ENCODE measurements around the gene SKIDA1.
A peak's percentile ranks its signal among the peaks of the same experiment; 100 is the strongest.

Gene SKIDA1

DNA sequence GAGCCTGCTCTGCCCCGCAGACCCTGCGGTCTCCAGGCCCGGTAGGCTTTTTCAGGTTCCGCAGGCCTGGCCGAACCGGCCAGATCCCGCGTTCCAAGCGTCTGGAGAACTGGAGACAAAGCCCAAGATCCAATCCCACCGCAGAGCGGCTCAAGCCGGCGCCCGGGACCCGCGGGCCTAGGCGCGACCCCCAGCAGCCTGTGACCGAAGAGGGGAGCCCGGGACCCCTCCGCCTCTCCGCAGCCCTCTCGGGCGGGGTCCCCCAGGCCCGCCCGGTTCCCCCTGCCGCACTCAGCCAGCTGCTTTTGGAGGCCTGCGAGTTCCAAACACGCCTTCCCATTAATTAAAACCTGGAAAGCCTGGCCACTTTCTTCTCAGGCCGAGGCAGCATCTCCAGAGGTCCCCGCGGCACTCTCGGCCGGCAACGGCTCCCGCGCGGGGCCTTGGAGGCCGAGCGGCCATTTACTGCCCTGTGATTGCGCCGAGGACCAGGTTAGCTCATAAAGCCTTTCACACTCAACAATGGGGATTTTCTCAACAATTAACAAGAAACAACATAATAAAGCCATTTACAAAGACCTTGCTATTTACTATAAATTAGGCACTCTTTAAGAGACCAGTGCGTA lies 16.7 kb downstream of the SKIDA1 start:
- Histone ChIP-seq H3K9me3 (ENCODE audit: control insufficient read depth, insufficient read depth, low read depth, low read length) (no peaks in the 10 kb centered on the region), H3K36me3 (ENCODE audit: control insufficient read depth in 2 of 2, insufficient read depth in 1 of 2, low read length in 2 of 2) (no peaks in the 10 kb centered on the region), H3K4me3 (ENCODE audit: low read depth, low read length) (no peak overlapping the region), H3K27ac (ENCODE audit: extremely low read depth, low read depth, low read length) (no peak overlapping the region), H3K4me1 (ENCODE audit: control insufficient read depth, insufficient read depth, low read length) (peaks cover 27% of the 10 kb centered on the region)
- CTCF ChIA-PET: no interaction called here
- POLR2A ChIA-PET: no interaction called here
- TF ChIP-seq, protein P1, sequence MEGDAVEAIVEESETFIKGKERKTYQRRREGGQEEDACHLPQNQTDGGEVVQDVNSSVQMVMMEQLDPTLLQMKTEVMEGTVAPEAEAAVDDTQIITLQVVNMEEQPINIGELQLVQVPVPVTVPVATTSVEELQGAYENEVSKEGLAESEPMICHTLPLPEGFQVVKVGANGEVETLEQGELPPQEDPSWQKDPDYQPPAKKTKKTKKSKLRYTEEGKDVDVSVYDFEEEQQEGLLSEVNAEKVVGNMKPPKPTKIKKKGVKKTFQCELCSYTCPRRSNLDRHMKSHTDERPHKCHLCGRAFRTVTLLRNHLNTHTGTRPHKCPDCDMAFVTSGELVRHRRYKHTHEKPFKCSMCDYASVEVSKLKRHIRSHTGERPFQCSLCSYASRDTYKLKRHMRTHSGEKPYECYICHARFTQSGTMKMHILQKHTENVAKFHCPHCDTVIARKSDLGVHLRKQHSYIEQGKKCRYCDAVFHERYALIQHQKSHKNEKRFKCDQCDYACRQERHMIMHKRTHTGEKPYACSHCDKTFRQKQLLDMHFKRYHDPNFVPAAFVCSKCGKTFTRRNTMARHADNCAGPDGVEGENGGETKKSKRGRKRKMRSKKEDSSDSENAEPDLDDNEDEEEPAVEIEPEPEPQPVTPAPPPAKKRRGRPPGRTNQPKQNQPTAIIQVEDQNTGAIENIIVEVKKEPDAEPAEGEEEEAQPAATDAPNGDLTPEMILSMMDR (tag by site-specific recombination; IDR thresholded peaks at IDR 0.05): no peak
- TF ChIP-seq ZNF621 (tag by site-specific recombination; IDR thresholded peaks at IDR 0.05): no peak
- no peak for TF ChIP-seq ZNF596 (tag by site-specific recombination; IDR thresholded peaks at IDR 0.05)

- Histone ChIP-seq H3K27ac (ENCODE audit: extremely low read depth, low read depth, low read length) (no peak overlapping the region), H3K36me3 (ENCODE audit: control insufficient read depth in 2 of 2, insufficient read depth in 1 of 2, low read length in 2 of 2) (no peaks in the 10 kb centered on the region), H3K4me1 (ENCODE audit: control insufficient read depth, insufficient read depth, low read length) (peaks cover 27% of the 10 kb centered on the region), H3K9me3 (ENCODE audit: control insufficient read depth, insufficient read depth, low read depth, low read length) (no peaks in the 10 kb centered on the region), H3K4me3 (ENCODE audit: low read depth, low read length) (no peak overlapping the region)
- ChIA-PET POLR2A (interaction anchor here (1.2 kb wide), 1 partner anchor 10 kb away, joined by 4 read pairs; no protein-coding TSS in a partner anchor), CTCF (no interaction called here)
- no peak for TF ChIP-seq ZBTB20 (tag by site-specific recombination; IDR thresholded peaks at IDR 0.05)
- TF ChIP-seq ZNF747 (tag by site-specific recombination; IDR thresholded peaks at IDR 0.05): no peak
- TF ChIP-seq ZFHX2 (tag by site-specific recombination; conservative IDR thresholded peaks at IDR 0.05): no peak
- TF ChIP-seq ZNF558 (tag by site-specific recombination; IDR thresholded peaks at IDR 0.05): no peak
- no peak for TF ChIP-seq TCF7L2 (IDR thresholded peaks at IDR 0.05; ENCODE audit: borderline replicate concordance, low read depth, low read length)
These were observed 18.3 kb downstream of the SKIDA1 start for GRCh38 chr10:21507150-21507549.

GRCh38 chr10:21506351-21506750 lies 19.1 kb downstream of the SKIDA1 start:
- Histone ChIP-seq H3K36me3 (ENCODE audit: control insufficient read depth in 2 of 2, insufficient read depth in 1 of 2, low read length in 2 of 2) (no peaks in the 10 kb centered on the region), H3K4me1 (ENCODE audit: control insufficient read depth, insufficient read depth, low read length) (peaks cover 19% of the 10 kb centered on the region), H3K27ac (ENCODE audit: extremely low read depth, low read depth, low read length) (peak overlapping the region; percentile 2; the same call in 1 of the 2 replicates), H3K4me3 (ENCODE audit: low read depth, low read length) (no peak overlapping the region), H3K9me3 (ENCODE audit: control insufficient read depth, insufficient read depth, low read depth, low read length) (no peaks in the 10 kb centered on the region)
- peak; percentile 29; the same call in 1 of the 2 replicates for TF ChIP-seq PRDM1 (tag by site-specific recombination; IDR thresholded peaks at IDR 0.05)
- TF ChIP-seq ZXDB (tag by site-specific recombination; IDR thresholded peaks at IDR 0.05): no peak
- ChIA-PET CTCF (interaction anchor here (0.5 to 1.0 kb wide), 3 partner anchors 9 to 227 kb away, joined by 3 to 5 read pairs (median 4); no protein-coding TSS in a partner anchor), POLR2A (interaction anchor here (1.2 to 1.5 kb wide), 3 partner anchors 9 to 11 kb away, joined by 4 to 5 read pairs (median 4); no protein-coding TSS in a partner anchor)

DNA sequence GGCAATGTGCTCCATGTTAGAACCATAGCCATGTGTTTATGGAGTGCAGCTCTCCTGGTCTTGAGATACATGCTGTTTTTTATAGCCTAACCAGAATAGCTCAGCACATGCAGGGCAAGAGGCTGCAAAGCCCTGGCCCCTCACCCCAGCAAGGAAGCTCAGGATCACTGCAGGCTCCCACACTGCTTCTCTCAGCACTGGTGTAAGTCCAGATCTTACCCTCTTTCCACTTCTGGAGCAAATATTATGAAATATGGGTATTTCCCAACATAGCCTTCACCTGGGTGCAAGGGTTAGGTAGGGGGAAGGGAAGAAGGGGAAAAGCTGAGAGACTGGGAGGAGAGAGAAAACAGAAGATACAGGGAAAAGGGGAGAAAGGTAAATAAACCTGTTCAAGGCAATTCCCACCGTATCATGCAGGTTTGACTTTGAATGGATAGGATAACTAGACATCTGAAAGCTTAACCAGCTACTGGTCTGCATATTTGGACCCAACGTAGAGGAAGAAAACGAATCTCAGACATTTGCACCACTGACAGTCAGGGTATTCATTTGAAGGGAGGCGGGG lies 19.7 kb downstream of the SKIDA1 start:
- H3K9me3 ChIP-seq (ENCODE audit: control insufficient read depth, insufficient read depth, low read depth, low read length): no peaks in the 10 kb centered on the region
- H3K36me3 ChIP-seq (ENCODE audit: control insufficient read depth in 2 of 2, insufficient read depth in 1 of 2, low read length in 2 of 2): no peaks in the 10 kb centered on the region
- no peak overlapping the region; the same call in 1 of the 2 replicates for H3K27ac ChIP-seq (ENCODE audit: extremely low read depth, low read depth, low read length)
- POLR2A ChIA-PET: interaction anchor here (0.9 to 1.5 kb wide), 4 partner anchors 9 to 11 kb away, joined by 3 to 5 read pairs (median 4); no protein-coding TSS in a partner anchor
- CTCF ChIA-PET: interaction anchor here (1.0 kb wide), 1 partner anchor 9 kb away, joined by 5 read pairs; no protein-coding TSS in a partner anchor
- H3K4me1 ChIP-seq (ENCODE audit: control insufficient read depth, insufficient read depth, low read length): peaks cover 15% of the 10 kb centered on the region
- H3K4me3 ChIP-seq (ENCODE audit: low read depth, low read length): no peak overlapping the region
- TF ChIP-seq ZSCAN16 (tag by site-specific recombination; IDR thresholded peaks at IDR 0.05) (no peak), ZBTB11 (tag by site-specific recombination; conservative IDR thresholded peaks at IDR 0.05; ENCODE audit: low read depth) (no peak), ZNF792 (tag by site-specific recombination; IDR thresholded peaks at IDR 0.05) (no peak), ZNF701 (tag by site-specific recombination; IDR thresholded peaks at IDR 0.05) (no peak), ZNF626 (tag by site-specific recombination; IDR thresholded peaks at IDR 0.05) (no peak), ZIC2 (tag by site-specific recombination; IDR thresholded peaks at IDR 0.05) (peak; percentile 75), ZNF791 (tag by site-specific recombination; IDR thresholded peaks at IDR 0.05) (no peak), ZNF248 (tag by site-specific recombination; IDR thresholded peaks at IDR 0.05) (no peak), ZNF548 (tag by site-specific recombination; IDR thresholded peaks at IDR 0.05) (no peak), ZSCAN23 (tag by site-specific recombination; IDR thresholded peaks at IDR 0.05) (no peak), ZNF223 (tag by site-specific recombination; IDR thresholded peaks at IDR 0.05) (no peak), ZFHX2 (tag by site-specific recombination; conservative IDR thresholded peaks at IDR 0.05) (no peak)
- TF ChIP-seq, protein P2, sequence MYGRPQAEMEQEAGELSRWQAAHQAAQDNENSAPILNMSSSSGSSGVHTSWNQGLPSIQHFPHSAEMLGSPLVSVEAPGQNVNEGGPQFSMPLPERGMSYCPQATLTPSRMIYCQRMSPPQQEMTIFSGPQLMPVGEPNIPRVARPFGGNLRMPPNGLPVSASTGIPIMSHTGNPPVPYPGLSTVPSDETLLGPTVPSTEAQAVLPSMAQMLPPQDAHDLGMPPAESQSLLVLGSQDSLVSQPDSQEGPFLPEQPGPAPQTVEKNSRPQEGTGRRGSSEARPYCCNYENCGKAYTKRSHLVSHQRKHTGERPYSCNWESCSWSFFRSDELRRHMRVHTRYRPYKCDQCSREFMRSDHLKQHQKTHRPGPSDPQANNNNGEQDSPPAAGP (tag by site-specific recombination; IDR thresholded peaks at IDR 0.05): no peak
